ENCODE measurements around the gene TMSB15C. TPM values are rescaled to one million over a fixed set of nuclear protein-coding genes. Genes with fewer than 3 reads are reported as not detected.

Gene TMSB15C
- total RNA-seq, 1 experiment from 2014 or later, result 2.0 TPM

GRCh38 chrX:104047171-104047570, 28.9 kb downstream of the TMSB15C start:
- Histone ChIP-seq H3T11ph (ENCODE audit: low read length) (no peak overlapping the region), H3K23me2 (ENCODE audit: insufficient read length, low read depth, low read length, poor library complexity, severe bottlenecking) (no peaks in the 10 kb centered on the region), H2BK120ac (ENCODE audit: low read depth, low read length, poor library complexity, severe bottlenecking) (no peak overlapping the region), H3K14ac (ENCODE audit: insufficient read depth, low read length) (no peak overlapping the region), H2BK12ac (ENCODE audit: insufficient read length, low read depth, low read length) (no peak overlapping the region), H4K20me1 (ENCODE audit: control insufficient read depth, insufficient read depth, insufficient read length) (no peaks in the 10 kb centered on the region), H2BK15ac (ENCODE audit: low read depth, low read length) (no peak overlapping the region), H2BK5ac (ENCODE audit: insufficient read length, low read length) (no peak overlapping the region), H4K91ac (ENCODE audit: insufficient read length, low read depth, low read length) (no peak overlapping the region), H3K23ac (ENCODE audit: insufficient read length, low read depth, low read length) (no peak overlapping the region), H3K27me3 (ENCODE audit: insufficient read depth, low read length) (no peaks in the 10 kb centered on the region), H4K5ac (ENCODE audit: insufficient read length, low read depth, low read length) (no peak overlapping the region), H3K18ac (ENCODE audit: insufficient read length, low read depth, low read length) (no peak overlapping the region), H3K9ac (ENCODE audit: extremely low read depth, insufficient read length, low read length) (no peak overlapping the region), H2AK5ac (ENCODE audit: insufficient read length, low read length) (no peak overlapping the region), H2AFZ (ENCODE audit: low read length) (no peak overlapping the region), H3K4ac (ENCODE audit: low read depth, low read length) (no peak overlapping the region), H3K56ac (ENCODE audit: insufficient read length, low read depth, low read length) (no peak overlapping the region), H2BK20ac (ENCODE audit: low read depth, low read length, poor library complexity, severe bottlenecking) (no peak overlapping the region), H3K4me2 (ENCODE audit: insufficient read depth, insufficient read length, low read length) (no peak overlapping the region), H3K79me2 (ENCODE audit: insufficient read depth, low read length) (no peaks in the 10 kb centered on the region), H3K9me3 (ENCODE audit: control insufficient read depth, low read depth, low read length) (no peaks in the 10 kb centered on the region), H3K79me1 (ENCODE audit: insufficient read depth, low read depth, low read length, poor library complexity, severe bottlenecking) (no peaks in the 10 kb centered on the region), H3K27ac (ENCODE audit: insufficient read length, low read depth, low read length) (no peak overlapping the region), H4K8ac (replicated peaks; ENCODE audit: insufficient read length, low read depth, low read length) (no peak overlapping the region), H3K4me1 (ENCODE audit: insufficient read depth, low read length) (no peaks in the 10 kb centered on the region; the same call in 1 of the 2 replicates)
- no peak for TF ChIP-seq CTCF (conservative IDR thresholded peaks at IDR 0.05)
- WGBS (ENCODE audit: extremely low coverage, insufficient read length, low lambda C conversion rate), result no CpG with 5 or more reads among the region's 13 CpGs
- H3K9me3 Mint-ChIP-seq, result peaks cover 0 to 62% of the 10 kb centered on the region in 2 experiments; a peak in 2 of 5 replicates
- peaks cover 5% of the 10 kb centered on the region for H3K27me3 Mint-ChIP-seq (ENCODE audit: low read depth)
- no peaks in the 10 kb centered on the region; a peak in 1 of 7 replicates for H3K36me3 Mint-ChIP-seq (ENCODE audit: insufficient read depth in 1 of 3, low read depth in 3 of 3)
- H3K27ac Mint-ChIP-seq, result no peak overlapping the region
- no peak for DNase-seq
- peaks cover 5 to 8% of the 10 kb centered on the region in 2 experiments for H3K4me1 Mint-ChIP-seq
- H3K4me3 Mint-ChIP-seq, result no peak overlapping the region

Data from H9 (cell line).